ENCODE data around the gene CNTNAP2. TPM values are rescaled to one million over a fixed set of nuclear protein-coding genes. Genes with fewer than 3 reads are reported as not detected.

Gene CNTNAP2
- total RNA-seq, 2 donors from 2014 or later, result 171 to 228 TPM

DNA sequence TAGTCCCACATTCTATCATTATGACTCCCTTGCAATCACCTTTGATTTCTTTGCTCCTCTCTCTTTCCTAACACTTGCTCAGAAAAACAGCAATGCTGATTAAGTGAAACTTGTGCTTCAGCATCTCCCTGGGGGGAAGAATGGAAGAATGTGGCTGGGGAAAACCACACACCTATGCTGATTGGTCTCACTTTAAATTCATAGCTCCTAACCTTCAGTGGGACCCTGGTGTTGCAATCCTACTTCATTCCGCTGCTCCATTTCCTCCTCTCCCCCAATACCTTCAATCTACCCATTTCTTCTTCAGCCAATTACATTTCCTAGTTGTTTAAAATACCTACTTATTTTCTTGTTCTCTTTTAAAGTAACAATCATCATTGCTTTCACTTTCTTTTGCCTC lies 1307.3 kb downstream of the CNTNAP2 start:
- Mint-ChIP-seq H3K4me3 (no peak overlapping the region), H3K4me1 (peaks cover 8% of the 10 kb centered on the region), H3K36me3 (ENCODE audit: low read depth) (no peaks in the 10 kb centered on the region), H3K9me3 (peaks cover 21% of the 10 kb centered on the region), H3K27ac (no peak overlapping the region), H3K27me3 (ENCODE audit: insufficient read depth) (peaks cover 2% of the 10 kb centered on the region)
- Histone ChIP-seq H3K4me1 (ENCODE audit: control insufficient read depth, insufficient read depth, low read length) (no peaks in the 10 kb centered on the region), H3K27ac (ENCODE audit: low read depth, low read length) (no peak overlapping the region), H3K4me3 (ENCODE audit: low read length) (no peak overlapping the region), H3K9me3 (ENCODE audit: control insufficient read depth, low read length) (peaks cover 36% of the 10 kb centered on the region), H3K27me3 (ENCODE audit: control insufficient read depth, insufficient read depth, low read length, poor library complexity, severe bottlenecking) (no peaks in the 10 kb centered on the region), H3K9ac (ENCODE audit: extremely low read depth, low read length, poor library complexity, severe bottlenecking) (no peak overlapping the region), H3K36me3 (ENCODE audit: control insufficient read depth, insufficient read depth, low read length) (no peaks in the 10 kb centered on the region)
- TF ChIP-seq, protein P1, sequence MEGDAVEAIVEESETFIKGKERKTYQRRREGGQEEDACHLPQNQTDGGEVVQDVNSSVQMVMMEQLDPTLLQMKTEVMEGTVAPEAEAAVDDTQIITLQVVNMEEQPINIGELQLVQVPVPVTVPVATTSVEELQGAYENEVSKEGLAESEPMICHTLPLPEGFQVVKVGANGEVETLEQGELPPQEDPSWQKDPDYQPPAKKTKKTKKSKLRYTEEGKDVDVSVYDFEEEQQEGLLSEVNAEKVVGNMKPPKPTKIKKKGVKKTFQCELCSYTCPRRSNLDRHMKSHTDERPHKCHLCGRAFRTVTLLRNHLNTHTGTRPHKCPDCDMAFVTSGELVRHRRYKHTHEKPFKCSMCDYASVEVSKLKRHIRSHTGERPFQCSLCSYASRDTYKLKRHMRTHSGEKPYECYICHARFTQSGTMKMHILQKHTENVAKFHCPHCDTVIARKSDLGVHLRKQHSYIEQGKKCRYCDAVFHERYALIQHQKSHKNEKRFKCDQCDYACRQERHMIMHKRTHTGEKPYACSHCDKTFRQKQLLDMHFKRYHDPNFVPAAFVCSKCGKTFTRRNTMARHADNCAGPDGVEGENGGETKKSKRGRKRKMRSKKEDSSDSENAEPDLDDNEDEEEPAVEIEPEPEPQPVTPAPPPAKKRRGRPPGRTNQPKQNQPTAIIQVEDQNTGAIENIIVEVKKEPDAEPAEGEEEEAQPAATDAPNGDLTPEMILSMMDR (conservative IDR thresholded peaks at IDR 0.05), result no peak
- DNase-seq, result no peak
- 92 to 100% methylated on average over 1 of the region's 1 CpG for WGBS, 2 experiments (ENCODE audit: insufficient coverage in 1 of 2, insufficient read length in 1 of 2)

DNA sequence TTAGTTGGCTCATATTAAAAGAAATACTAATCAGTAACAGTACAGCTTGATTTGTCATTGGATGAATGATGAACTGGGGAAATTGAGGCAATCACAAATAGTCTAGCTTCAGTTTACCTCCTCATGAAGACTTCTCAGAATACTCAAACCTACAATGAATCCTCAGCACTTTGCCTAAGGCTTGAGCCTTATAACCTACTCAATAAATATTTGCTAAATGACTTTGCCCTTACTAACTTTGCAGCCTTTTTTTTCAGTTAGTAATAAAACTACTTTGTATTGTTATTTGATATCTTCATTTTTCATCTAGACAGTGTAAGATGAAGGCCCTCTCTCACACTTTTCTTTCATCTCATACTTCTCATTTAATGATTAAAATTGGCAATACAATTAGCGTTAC lies 1311.5 kb downstream of the CNTNAP2 start:
- H3K4me1 Mint-ChIP-seq, result peaks cover 21% of the 10 kb centered on the region
- Histone ChIP-seq H3K36me3 (ENCODE audit: control insufficient read depth, insufficient read depth, low read length) (no peaks in the 10 kb centered on the region), H3K4me1 (ENCODE audit: control insufficient read depth, insufficient read depth, low read length) (peaks cover 5% of the 10 kb centered on the region), H3K27ac (ENCODE audit: low read depth, low read length) (no peak overlapping the region), H3K27me3 (ENCODE audit: control insufficient read depth, insufficient read depth, low read length, poor library complexity, severe bottlenecking) (no peaks in the 10 kb centered on the region), H3K4me3 (ENCODE audit: low read length) (peak overlapping the region; percentile 67), H3K9me3 (ENCODE audit: control insufficient read depth, low read length) (peaks cover 55% of the 10 kb centered on the region), H3K9ac (ENCODE audit: extremely low read depth, low read length, poor library complexity, severe bottlenecking) (no peak overlapping the region)
- DNase-seq, result no peak
- WGBS, 2 experiments (ENCODE audit: insufficient coverage in 1 of 2, insufficient read length in 1 of 2), result 94 to 100% methylated on average over 1 of the region's 1 CpG
- peaks cover 3% of the 10 kb centered on the region for H3K36me3 Mint-ChIP-seq (ENCODE audit: low read depth)
- H3K4me3 Mint-ChIP-seq, result no peak overlapping the region
- H3K9me3 Mint-ChIP-seq, result peaks cover 40% of the 10 kb centered on the region
- TF ChIP-seq, protein P1 (conservative IDR thresholded peaks at IDR 0.05), result no peak
- no peak overlapping the region for H3K27ac Mint-ChIP-seq
- H3K27me3 Mint-ChIP-seq (ENCODE audit: insufficient read depth), result peaks cover 5% of the 10 kb centered on the region

DNA sequence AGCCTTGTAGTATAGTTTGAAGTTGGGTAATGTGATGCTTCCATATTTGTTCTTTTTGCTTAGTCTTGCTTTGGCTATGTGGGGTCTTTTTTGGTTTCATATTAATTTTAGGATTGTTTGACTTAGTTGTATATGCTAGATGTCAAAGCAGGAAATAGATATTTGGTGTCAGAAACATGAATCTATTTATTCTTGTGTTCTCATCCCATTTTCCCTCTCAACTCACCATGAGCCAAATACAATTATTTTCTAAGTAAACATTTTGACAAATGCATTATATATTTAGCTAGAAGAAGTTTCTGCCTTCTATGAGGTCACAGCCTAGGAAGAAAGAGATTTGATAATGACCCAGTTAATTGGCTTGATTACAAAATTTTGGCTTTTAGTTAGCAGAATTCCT lies 1313.4 kb downstream of the CNTNAP2 start:
- peaks cover 3% of the 10 kb centered on the region for H3K36me3 Mint-ChIP-seq (ENCODE audit: low read depth)
- H3K27me3 Mint-ChIP-seq (ENCODE audit: insufficient read depth), result peaks cover 22% of the 10 kb centered on the region
- peaks cover 5% of the 10 kb centered on the region for H3K4me1 ChIP-seq (ENCODE audit: control insufficient read depth, insufficient read depth, low read length)

More for the DNA sequence above, 1313.4 kb downstream of the CNTNAP2 start:
- Mint-ChIP-seq H3K9me3 (peaks cover 40% of the 10 kb centered on the region), H3K27ac (no peak overlapping the region), H3K4me3 (no peak overlapping the region), H3K4me1 (peaks cover 33% of the 10 kb centered on the region)
- DNase-seq, result no peak
- H3K27me3 ChIP-seq (ENCODE audit: control insufficient read depth, insufficient read depth, low read length, poor library complexity, severe bottlenecking), result no peaks in the 10 kb centered on the region
- no peak overlapping the region for H3K27ac ChIP-seq (ENCODE audit: low read depth, low read length)
- H3K36me3 ChIP-seq (ENCODE audit: control insufficient read depth, insufficient read depth, low read length), result no peaks in the 10 kb centered on the region
- TF ChIP-seq, protein P1 (conservative IDR thresholded peaks at IDR 0.05), result no peak
- peaks cover 55% of the 10 kb centered on the region for H3K9me3 ChIP-seq (ENCODE audit: control insufficient read depth, low read length)
- no peak overlapping the region for H3K9ac ChIP-seq (ENCODE audit: extremely low read depth, low read length, poor library complexity, severe bottlenecking)
- peak overlapping the region; percentile 67 for H3K4me3 ChIP-seq (ENCODE audit: low read length)
